Cardiac septum (tissue), 1 donor: ENCODE measurements around the gene AREG. TPM values are rescaled to one million over a fixed set of nuclear protein-coding genes. Genes with fewer than 3 reads are reported as not detected.
"Not testable (repeated sequence)": the region's sequence is repeated elsewhere in the genome, so short reads cannot be mapped to it uniquely, and the experiment has no call there.

Experiments
- DNase-seq: peaks from one replicate; pipeline ENCODE4 v3.0.0-alpha.2; 2020; ENCODE audit warnings: low spot score
- intact Hi-C: fragments of 100-400 bp; cut with DNase I; formaldehyde crosslinking; loops from one replicate; pipeline ENCODE4 v1.14.0; 2022
- long read RNA-seq: library from polyadenylated mRNA; unstranded; transcript quantifications from one replicate; pipeline ENCODE4 v2.0.0, GENCODE V29; 2021
- total RNA-seq: library from RNA; stranded (reverse); fragmentation: NEBNext Ultra II Directional; extraction: Animal tissue kit (Norgen Biotek cat#: 25700); gene quantifications from one replicate; pipeline ENCODE4 v1.2.1, GENCODE V29; 2021
- donor health status: DM: no; HTN: no; CAD: no.

The AREG gene
- 7.8 TPM for total RNA-seq
- long read RNA-seq, partial matches to known transcripts, result 3 of 4 reads
- long read RNA-seq, other reads (novel, unspliced or antisense), result 0 of 4 reads

GRCh38 chr4:74444891-74445642 is at the start of gene AREG:
Gene AREG (plus strand): TSS chr4:74445136. CDS start chr4:74445346, 210 bp downstream.
- peak; percentile 93 for DNase-seq
- intact Hi-C loops, result loop anchor here (2.0 kb wide), 1 partner anchor 68 kb away; no protein-coding TSS in a partner anchor

GRCh38 chr4:74395633-74396032 is 49.3 kb upstream of the AREG start:
- intact Hi-C loops, result no loop called here
- DNase-seq, result no peak

- intact Hi-C loops, result no loop called here
- DNase-seq, result no peak
These were observed 47.0 kb upstream of the AREG start for GRCh38 chr4:74397748-74398426.

GRCh38 chr4:74398894-74399589 is 45.9 kb upstream of the AREG start:
- intact Hi-C loops, DNase-seq: not testable (repeated sequence)

- no peak for DNase-seq
- intact Hi-C loops, result no loop called here
These were observed 44.5 kb upstream of the AREG start for GRCh38 chr4:74400395-74400794.

GRCh38 chr4:74402692-74403456 is 42.1 kb upstream of the AREG start:
- intact Hi-C loops, result no loop called here
- no peak for DNase-seq

- intact Hi-C loops, result no loop called here
- no peak for DNase-seq
These were observed 37.0 kb upstream of the AREG start for GRCh38 chr4:74407891-74408290.

- no peak for DNase-seq
- intact Hi-C loops, result no loop called here
These were observed 36.3 kb upstream of the AREG start for GRCh38 chr4:74408639-74409038.

GRCh38 chr4:74410272-74410671 is 34.7 kb upstream of the AREG start:
- intact Hi-C loops, result no loop called here

GRCh38 chr4:74412225-74412624 is 32.7 kb upstream of the AREG start:
- intact Hi-C loops, result no loop called here
- DNase-seq, result no peak

More at GRCh38 chr4:74410272-74410671, 34.7 kb upstream of the AREG start:
- DNase-seq, result no peak

GRCh38 chr4:74413265-74413664 is 31.7 kb upstream of the AREG start:
- intact Hi-C loops, result no loop called here
- DNase-seq, result no peak

GRCh38 chr4:74414149-74414809 is 30.7 kb upstream of the AREG start:
- intact Hi-C loops, result no loop called here

GRCh38 chr4:74415602-74416300 is 29.2 kb upstream of the AREG start:
- intact Hi-C loops, result no loop called here
- DNase-seq, result no peak

More at GRCh38 chr4:74414149-74414809, 30.7 kb upstream of the AREG start:
- no peak for DNase-seq

GRCh38 chr4:74418063-74418670 is 26.8 kb upstream of the AREG start:
- no peak for DNase-seq
- intact Hi-C loops, result no loop called here

GRCh38 chr4:74420863-74421262 is 24.1 kb upstream of the AREG start:
- intact Hi-C loops, result no loop called here
- no peak for DNase-seq

- intact Hi-C loops, result no loop called here
These were observed 21.8 kb upstream of the AREG start for GRCh38 chr4:74423104-74423503.

GRCh38 chr4:74424111-74424510 is 20.8 kb upstream of the AREG start:
- no peak for DNase-seq
- intact Hi-C loops, result no loop called here

More at GRCh38 chr4:74423104-74423503, 21.8 kb upstream of the AREG start:
- no peak for DNase-seq

- intact Hi-C loops, result no loop called here
- DNase-seq, result no peak
These were observed 18.8 kb upstream of the AREG start for GRCh38 chr4:74426101-74426500.
